ENCODE results near the gene ADGRA3. TPM values are rescaled to one million over a fixed set of nuclear protein-coding genes. Genes with fewer than 3 reads are reported as not detected.

Gene ADGRA3
- total RNA-seq, 1 experiment from 2014 or later: 56.5 TPM

DNA sequence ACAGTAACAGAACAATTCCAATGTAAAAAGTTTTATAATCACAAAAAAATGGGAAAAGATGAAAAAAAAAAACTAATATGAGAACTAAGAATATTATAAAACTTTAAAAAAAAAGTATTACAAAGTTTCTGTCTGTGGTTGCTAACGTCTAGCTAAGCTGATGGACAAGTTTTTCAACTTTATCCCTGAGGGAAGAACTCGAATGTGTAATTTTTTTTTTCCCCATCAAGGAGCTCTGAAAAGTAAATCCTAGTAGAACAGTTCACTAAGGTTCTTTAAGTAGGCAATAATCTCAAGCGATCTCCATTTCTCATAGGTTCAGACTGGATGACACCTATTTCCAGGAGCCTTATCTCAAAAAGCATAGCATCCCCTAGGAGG, 14.2 kb downstream of the ADGRA3 start:
- Mint-ChIP-seq H3K27me3 (ENCODE audit: low read depth) (no peaks in the 10 kb centered on the region), H3K27ac (0 out of 7 replicates have a peak overlapping the region, but pooled peaks of 1 of the 3 experiments have one; percentile 80), H3K9me3 (no peaks in the 10 kb centered on the region), H3K4me3 (no peak overlapping the region), H3K4me1 (peaks cover 31 to 34% of the 10 kb centered on the region in 2 experiments), H3K36me3 (ENCODE audit: insufficient read depth in 1 of 3, low read depth in 3 of 3) (no peaks in the 10 kb centered on the region)
- H4K5ac ChIP-seq (ENCODE audit: insufficient read length, low read depth, low read length): no peak overlapping the region
- H2BK12ac ChIP-seq (ENCODE audit: insufficient read length, low read depth, low read length): no peak overlapping the region
- H3K14ac ChIP-seq (ENCODE audit: insufficient read depth, low read length): no peak overlapping the region
- H3K79me2 ChIP-seq (ENCODE audit: insufficient read depth, low read length): peaks cover 35% of the 10 kb centered on the region; the same call in 1 of the 2 replicates
- peaks cover 3% of the 10 kb centered on the region for H4K20me1 ChIP-seq (ENCODE audit: control insufficient read depth, insufficient read depth, insufficient read length)
- no peak overlapping the region for H3T11ph ChIP-seq (ENCODE audit: low read length)
- no peak overlapping the region for H2AK5ac ChIP-seq (ENCODE audit: insufficient read length, low read length)
- no peaks in the 10 kb centered on the region for H3K23me2 ChIP-seq (ENCODE audit: insufficient read length, low read depth, low read length, poor library complexity, severe bottlenecking)
- no peak overlapping the region for H3K23ac ChIP-seq (ENCODE audit: insufficient read length, low read depth, low read length)
- H3K18ac ChIP-seq (ENCODE audit: insufficient read length, low read depth, low read length): no peak overlapping the region
- H2AFZ ChIP-seq (ENCODE audit: low read length): no peak overlapping the region
- no peak overlapping the region for H4K91ac ChIP-seq (ENCODE audit: insufficient read length, low read depth, low read length)
- H3K27ac ChIP-seq (ENCODE audit: insufficient read length, low read depth, low read length): no peak overlapping the region
- no peak overlapping the region for H2BK120ac ChIP-seq (ENCODE audit: low read depth, low read length, poor library complexity, severe bottlenecking)
- H2BK5ac ChIP-seq (ENCODE audit: insufficient read length, low read length): no peak overlapping the region
- H3K4me2 ChIP-seq (ENCODE audit: insufficient read depth, insufficient read length, low read length): no peak overlapping the region
- no peak overlapping the region for H3K56ac ChIP-seq (ENCODE audit: insufficient read length, low read depth, low read length)
- TF ChIP-seq, protein P1, sequence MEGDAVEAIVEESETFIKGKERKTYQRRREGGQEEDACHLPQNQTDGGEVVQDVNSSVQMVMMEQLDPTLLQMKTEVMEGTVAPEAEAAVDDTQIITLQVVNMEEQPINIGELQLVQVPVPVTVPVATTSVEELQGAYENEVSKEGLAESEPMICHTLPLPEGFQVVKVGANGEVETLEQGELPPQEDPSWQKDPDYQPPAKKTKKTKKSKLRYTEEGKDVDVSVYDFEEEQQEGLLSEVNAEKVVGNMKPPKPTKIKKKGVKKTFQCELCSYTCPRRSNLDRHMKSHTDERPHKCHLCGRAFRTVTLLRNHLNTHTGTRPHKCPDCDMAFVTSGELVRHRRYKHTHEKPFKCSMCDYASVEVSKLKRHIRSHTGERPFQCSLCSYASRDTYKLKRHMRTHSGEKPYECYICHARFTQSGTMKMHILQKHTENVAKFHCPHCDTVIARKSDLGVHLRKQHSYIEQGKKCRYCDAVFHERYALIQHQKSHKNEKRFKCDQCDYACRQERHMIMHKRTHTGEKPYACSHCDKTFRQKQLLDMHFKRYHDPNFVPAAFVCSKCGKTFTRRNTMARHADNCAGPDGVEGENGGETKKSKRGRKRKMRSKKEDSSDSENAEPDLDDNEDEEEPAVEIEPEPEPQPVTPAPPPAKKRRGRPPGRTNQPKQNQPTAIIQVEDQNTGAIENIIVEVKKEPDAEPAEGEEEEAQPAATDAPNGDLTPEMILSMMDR (conservative IDR thresholded peaks at IDR 0.05): no peak
- no peak overlapping the region for H3K4ac ChIP-seq (ENCODE audit: low read depth, low read length)
- no peaks in the 10 kb centered on the region for H3K27me3 ChIP-seq (ENCODE audit: insufficient read depth, low read length)
- peaks cover 9% of the 10 kb centered on the region for H3K79me1 ChIP-seq (ENCODE audit: insufficient read depth, low read depth, low read length, poor library complexity, severe bottlenecking)
- no peak for DNase-seq
- peaks cover 20% of the 10 kb centered on the region for H3K4me1 ChIP-seq (ENCODE audit: insufficient read depth, low read length)
- H3K9ac ChIP-seq (ENCODE audit: extremely low read depth, insufficient read length, low read length): no peak overlapping the region
- H2BK15ac ChIP-seq (ENCODE audit: low read depth, low read length): no peak overlapping the region
- WGBS (ENCODE audit: extremely low coverage, insufficient read length, low lambda C conversion rate): no CpG with 5 or more reads among the region's 3 CpGs
- no peak overlapping the region for H4K8ac ChIP-seq (replicated peaks; ENCODE audit: insufficient read length, low read depth, low read length)
- H2BK20ac ChIP-seq (ENCODE audit: low read depth, low read length, poor library complexity, severe bottlenecking): no peak overlapping the region
- H3K9me3 ChIP-seq (ENCODE audit: control insufficient read depth, low read depth, low read length): no peaks in the 10 kb centered on the region

Data from H9 (cell line).